ENCODE results near the gene JOSD2.

Gene JOSD2

DNA sequence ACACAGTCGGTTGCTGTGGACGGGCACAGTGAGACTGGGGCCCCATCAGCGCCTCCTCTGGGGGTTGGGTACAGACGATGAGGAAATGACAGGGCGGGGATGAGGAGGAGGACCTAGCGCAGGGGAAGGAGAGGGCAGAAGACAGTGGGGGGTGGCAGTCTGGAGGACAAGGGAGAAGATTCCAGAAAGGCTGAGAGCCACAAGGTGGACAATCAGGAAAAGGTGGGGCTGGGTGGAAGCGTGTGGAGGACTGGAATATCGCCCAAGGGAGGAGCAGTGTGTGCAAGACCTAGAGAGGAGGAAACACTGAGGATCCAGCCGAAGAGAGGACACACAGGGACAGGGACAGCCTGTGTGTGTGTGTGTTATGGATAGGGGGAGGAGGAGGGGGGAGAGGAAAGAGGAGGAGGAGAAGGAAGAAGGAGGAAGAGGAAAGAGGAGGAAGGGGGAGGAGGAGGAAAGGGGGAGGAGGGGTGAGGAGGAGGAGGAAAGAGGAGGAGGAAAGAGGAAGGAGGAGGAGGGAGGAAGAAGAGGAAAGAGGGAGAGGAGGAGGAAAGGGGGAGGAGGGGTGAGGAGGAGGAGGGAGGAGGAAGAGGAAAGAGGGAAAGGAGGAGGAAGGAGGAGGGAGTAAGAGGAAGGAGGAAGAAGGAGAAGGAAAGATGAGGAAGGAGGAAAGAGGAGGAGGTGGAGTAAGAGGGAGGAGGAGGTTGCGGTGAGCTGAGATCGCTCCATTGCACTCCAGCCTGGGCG lies 18.5 kb downstream of the JOSD2 start:
- no peak for DNase-seq

DNA sequence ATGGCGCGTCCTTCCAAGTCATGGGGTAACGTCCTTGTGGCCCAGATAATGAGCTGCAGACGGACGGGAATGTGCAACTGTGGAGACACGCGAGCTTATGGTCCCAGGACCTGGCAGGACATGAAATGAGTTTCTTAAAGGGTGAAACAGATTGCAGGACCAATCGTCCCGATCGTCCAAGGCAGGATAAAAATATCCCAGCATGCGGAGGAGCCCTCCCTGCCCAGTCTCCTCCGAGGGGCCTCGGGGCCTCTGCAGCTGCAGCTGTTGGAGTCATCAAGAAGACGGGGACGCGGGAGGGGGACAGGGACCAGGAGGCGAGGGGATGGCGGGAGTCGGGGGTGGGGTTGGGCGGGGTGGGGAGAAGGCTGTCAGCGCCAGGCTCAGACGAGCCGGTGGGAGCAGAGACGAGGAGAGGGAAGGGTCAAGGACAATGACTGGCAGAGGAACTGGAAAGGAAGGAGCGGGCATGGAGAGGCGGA lies 20.0 kb downstream of the JOSD2 start:
- no peak for DNase-seq

DNA sequence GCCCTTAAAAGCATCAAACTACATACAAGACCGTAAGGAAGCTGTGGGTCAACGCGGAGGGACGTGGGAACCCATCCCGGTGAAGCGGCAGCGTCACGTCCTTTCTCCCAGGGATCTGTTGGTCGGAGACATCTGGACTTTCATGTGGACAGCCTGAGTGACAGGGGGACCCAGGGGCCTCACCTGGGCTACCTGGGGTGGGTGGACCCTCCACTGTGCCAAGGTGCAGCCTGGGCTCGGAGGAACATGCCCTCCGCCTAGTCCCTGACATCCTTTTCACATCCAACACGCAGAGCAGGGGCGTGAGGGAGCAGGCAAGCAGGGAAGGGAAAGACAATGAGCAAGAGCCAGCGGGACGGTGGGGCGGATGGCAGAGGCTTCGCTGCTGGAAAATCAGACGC lies 20.6 kb downstream of the JOSD2 start:
- no peak for DNase-seq

- DNase-seq, result no peak
Observed at GRCh38 chr19:50489461-50490011, 21.5 kb downstream of the JOSD2 start.

GRCh38 chr19:50488389-50489194 lies 22.4 kb downstream of the JOSD2 start:
- DNase-seq, result no peak

GRCh38 chr19:50486823-50487515 lies 24.0 kb downstream of the JOSD2 start:
- DNase-seq, result no peak

DNA sequence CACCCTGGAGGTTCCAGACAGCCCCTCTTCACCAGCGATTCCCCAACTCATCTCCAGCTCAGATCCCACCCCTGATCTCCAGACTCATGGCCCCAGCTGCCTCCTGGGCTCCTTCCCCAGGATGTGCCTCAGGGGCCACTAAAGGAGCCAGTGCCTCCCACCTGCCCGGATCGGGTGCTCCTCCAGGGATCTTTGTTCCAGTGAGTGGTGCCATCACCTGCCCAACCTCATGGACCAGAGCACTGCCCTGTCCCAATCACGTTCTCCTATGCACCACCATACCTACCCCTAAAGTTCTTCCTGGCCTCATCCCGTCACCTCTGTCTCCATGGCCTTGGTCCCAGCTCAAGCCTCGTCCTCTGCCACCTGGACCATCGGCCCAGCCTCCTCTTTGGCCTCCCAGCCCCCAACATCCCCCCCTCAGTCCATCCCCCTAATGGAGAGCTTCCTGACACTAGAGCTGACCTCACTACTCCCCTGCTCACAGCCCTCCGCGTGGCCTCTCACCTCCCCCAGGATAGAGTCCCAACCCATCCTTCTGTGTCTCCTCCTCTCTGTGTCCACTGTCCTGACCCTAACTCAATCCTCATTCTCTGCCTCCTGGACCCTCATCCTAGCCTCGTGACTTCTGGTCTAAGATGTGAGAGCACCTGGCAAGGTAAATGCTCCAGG lies 25.6 kb downstream of the JOSD2 start:
- DNase-seq, result no peak

DNA sequence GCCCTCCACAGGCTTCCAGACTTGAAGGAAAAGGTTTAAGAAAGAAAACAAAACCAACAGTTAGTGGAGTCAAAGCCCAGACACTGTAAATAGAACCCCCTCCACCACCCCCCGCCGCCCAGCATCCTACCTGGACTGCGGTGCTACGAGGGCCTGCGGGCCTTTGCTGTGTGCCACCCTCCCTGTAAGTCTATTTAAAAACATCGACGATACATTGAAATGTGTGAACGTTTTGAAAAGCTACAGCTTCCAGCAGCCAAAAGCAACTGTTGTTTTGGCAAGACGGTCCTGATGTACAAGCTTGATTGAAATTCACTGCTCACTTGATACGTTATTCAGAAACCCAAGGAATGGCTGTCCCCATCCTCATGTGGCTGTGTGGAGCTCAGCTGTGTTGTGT lies 28.1 kb downstream of the JOSD2 start:
- no peak for DNase-seq

GRCh38 chr19:50482271-50482855 lies 28.6 kb downstream of the JOSD2 start:
- DNase-seq, result no peak

- DNase-seq, result no peak
Observed at GRCh38 chr19:50481351-50482149, 29.4 kb downstream of the JOSD2 start.

DNA sequence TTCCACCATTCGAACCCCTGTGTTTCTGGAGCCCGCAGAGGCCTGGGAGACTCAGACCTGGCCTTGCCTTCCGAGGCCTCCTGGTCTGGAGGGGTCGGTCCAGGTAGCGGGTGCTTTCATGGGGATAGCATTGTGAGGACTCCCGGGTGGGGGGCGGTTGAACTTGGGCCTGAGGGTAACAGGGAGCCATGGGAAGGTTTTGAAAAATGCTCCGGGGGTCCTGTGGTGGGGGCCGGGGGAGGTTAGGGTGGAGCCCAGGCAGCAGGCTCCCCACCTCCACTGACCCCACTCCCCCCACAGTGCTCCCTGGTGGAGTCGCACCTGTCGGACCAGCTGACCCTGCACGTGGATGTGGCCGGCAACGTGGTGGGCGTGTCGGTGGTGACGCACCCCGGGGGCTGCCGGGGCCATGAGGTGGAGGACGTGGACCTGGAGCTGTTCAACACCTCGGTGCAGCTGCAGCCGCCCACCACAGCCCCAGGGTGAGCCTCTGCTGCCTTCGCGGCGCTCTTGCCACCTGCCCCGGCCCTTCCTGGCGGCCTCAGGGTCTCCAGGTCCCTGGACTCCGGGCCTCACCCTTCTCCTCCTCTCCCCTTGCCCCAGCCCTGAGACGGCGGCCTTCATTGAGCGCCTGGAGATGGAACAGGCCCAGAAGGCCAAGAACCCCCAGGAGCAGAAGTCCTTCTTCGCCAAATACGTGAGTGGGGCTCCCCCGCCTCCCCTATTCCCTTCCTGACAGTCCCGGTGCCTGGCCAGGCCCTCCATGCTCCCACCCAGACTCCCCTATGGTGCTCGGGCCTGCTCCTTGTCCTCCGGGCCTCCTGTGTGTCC lies 30.5 kb downstream of the JOSD2 start:
- no peak for DNase-seq

DNA sequence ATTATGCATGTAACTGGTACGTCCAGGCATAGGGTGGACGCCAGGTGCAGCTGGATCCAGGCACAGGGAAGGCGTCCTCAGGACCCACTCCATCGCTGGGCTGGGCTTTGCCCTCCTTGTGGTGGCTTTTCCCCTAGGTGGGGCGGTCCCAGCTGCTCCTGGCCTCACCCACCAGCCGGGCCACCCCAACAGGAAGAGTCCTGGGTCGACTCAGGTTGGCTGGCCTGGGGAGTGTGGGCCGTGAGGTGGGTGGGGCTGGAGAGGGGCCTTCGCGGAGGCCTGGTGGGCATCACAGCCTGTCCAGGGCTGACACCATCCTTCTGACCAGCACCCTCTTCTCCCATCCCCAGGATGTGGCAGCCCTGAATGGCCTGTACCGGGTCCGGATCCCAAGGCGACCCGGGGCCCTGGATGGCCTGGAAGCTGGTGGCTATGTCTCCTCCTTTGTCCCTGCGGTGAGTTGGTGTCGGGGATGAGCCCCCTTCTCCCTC lies 31.2 kb downstream of the JOSD2 start:
- no peak for DNase-seq

DNA sequence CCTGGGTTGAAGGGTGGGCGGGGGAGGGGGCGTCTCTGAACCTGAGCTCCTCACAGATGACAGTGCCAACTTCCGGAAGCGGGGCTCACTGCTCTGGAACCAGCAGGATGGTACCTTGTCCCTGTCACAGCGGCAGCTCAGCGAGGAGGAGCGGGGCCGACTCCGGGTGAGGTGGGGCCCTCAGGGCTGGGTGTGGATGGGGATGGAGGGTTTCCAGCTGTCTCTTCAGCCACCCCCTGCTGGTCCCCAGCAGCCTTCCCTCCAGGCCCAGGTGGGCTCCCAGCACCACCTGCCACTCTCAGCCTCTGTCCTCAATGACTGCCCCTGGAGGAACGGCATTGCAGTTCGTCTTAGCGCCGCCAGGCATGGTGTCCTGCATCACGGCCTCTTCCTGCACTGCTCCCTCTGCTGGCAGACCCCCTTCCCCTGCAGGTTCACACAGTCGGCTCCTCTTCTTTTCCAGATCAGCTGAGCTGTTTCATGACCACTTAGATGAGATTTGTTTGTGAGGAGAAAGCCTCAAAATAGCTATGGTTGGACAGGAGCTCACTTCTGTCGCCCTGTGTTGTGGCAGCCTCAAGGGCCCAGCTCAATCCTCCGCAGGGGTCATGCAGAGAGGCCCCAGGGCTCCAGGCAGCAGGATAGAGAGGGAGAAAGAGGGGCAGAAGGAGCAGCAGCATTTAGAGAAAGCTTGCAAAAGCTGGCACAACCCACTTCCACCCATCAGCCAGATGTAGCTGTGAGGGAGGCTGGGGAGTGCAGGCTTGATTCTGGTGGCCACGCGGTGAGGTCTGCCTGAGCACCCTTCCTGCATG lies 31.9 kb downstream of the JOSD2 start:
- no peak for DNase-seq

GRCh38 chr19:50477751-50478515 lies 33.1 kb downstream of the JOSD2 start:
- DNase-seq, result no peak

DNA sequence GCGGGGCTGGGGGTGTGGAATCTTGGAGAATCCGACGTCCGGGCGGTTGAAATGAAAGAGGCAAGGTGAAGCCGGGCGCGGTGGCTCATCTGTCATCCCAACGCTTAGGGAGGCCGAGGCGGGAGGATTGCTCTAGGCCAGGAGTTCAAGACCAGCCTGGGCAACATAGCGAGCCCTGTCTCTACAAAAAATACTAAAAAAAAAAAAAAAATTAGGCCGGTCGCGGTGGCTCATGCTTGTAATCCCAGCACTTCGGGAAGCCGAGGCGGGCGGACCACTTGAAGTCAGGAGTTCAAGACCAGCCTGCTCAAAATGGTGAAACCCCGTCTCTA lies 34.1 kb downstream of the JOSD2 start:
- no peak for DNase-seq

DNA sequence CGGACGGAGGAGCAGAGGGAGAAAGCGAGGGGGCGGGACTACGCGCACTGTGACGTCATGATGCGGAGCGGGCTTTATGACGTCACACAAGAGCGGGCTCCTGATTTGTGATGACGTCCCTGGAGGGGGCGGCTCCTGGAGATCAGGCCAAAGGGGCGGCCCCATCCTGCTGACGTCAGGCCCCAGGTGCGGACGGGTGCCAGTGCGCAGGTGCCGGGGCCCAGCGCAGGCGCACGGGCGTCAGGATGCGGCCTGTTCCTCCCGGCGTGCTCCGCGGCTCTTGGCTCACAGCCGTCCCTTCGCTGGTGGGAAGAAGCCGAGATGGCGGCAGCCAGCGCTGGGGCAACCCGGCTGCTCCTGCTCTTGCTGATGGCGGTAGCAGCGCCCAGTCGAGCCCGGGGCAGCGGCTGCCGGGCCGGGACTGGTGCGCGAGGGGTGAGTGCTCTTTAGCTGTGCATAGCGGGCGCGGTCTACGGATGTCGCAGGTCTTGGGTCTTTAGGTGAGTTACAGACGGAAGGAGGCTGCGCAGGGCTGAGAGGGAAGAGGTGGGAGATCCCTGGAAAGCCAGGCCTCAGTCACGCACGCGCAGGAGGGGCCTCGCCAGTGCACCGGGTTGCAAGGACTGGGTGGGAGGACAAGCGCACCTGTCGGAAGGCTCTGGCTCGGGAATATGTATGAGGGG lies 34.6 kb downstream of the JOSD2 start, which contains the start of the genes EMC10 and GARIN5A:
TSS of gene EMC10 (plus strand) at position 284 of the 683 bp plus-strand sequence. CDS start at position 322, 38 bp downstream.
TSS of gene GARIN5A (minus strand) at position 625 of the 683 bp plus-strand sequence. CDS start at position 165, 460 bp downstream.
- peak; percentile 41 to 65 for DNase-seq

DNA sequence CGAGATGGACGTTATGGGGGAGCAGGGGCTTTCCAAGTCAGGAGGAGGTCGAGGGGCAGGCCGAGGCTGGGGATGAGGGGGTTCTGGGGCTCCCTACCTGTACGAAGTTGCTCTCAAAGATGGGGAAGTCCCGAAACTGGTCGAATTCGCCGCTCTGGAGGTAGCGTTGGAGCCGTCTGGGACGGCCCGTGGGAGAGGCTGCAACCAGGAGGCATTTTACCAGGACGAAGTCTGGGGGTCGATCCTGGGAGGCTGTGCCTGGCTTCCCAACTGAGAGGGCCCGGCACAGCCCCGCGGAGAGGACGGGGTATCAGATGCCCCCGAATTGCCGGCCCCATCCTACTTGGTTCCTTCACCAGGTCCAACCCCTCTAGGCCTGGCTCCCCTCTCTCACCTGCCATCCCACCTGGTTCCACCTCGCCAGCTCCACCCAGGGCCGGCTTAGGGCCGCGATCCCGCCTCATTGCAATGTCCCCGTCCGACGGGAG lies 35.2 kb downstream of the JOSD2 start:
- no peak for DNase-seq

Data from bone marrow (tissue), 2 donors.